NT2/D1 (cell line): Measurements from ENCODE around the gene CCS.
A peak's percentile ranks its signal among the peaks of the same experiment; 100 is the strongest.
"Not testable (repeated sequence)": the region's sequence is repeated elsewhere in the genome, so short reads cannot be mapped to it uniquely, and the experiment has no call there.

Experiments
- DNase-seq: peaks from one replicate; pipeline ENCODE4 v3.0.0-alpha.2; 2011; ENCODE audit warnings: low read depth, low spot score
- H3K27me3 ChIP-seq: 2 replicates; pipeline ENCODE4 v1.6.0; 2011; ENCODE audit warnings: mild to moderate bottlenecking; ENCODE audit not compliant: insufficient read length, insufficient read depth
- H3K36me3 ChIP-seq: 2 replicates; pipeline ENCODE4 v1.6.1; 2011; ENCODE audit warnings: mild to moderate bottlenecking, low read length, mixed read lengths; ENCODE audit not compliant: insufficient read depth, insufficient read length
- H3K4me1 ChIP-seq: 2 replicates; pipeline ENCODE4 v1.5.1; 2011; ENCODE audit not compliant: insufficient read depth, insufficient read length
- H3K4me3 ChIP-seq: 2 replicates; pipeline ENCODE4 v1.5.1; 2011; ENCODE audit warnings: low read depth; ENCODE audit not compliant: insufficient read length
- H3K9ac ChIP-seq: 2 replicates; pipeline ENCODE4 v1.6.0; 2011; ENCODE audit warnings: low read depth; ENCODE audit not compliant: insufficient read length
- H3K9me3 ChIP-seq: 2 replicates; pipeline ENCODE4 v1.5.1; 2011; ENCODE audit warnings: mild to moderate bottlenecking, low read length; ENCODE audit not compliant: insufficient read depth
- SUZ12 ChIP-seq: IDR thresholded peaks from 2 replicates; pipeline ENCODE4 v1.6.1; 2011; ENCODE audit not compliant: insufficient read length, insufficient read depth; ENCODE audit errors: extremely low read depth
- YY1 ChIP-seq: IDR thresholded peaks from 2 replicates; pipeline ENCODE4 v1.6.1; 2011; ENCODE audit not compliant: insufficient read length, insufficient read depth
- ZNF274 ChIP-seq: IDR thresholded peaks from 2 replicates; pipeline ENCODE4 v1.6.1; 2011; ENCODE audit warnings: mild to moderate bottlenecking, low read depth, low read length

CCS gene

GRCh38 chr11:66586136-66586535 lies 6.8 kb upstream of the CCS start:
- no peak for DNase-seq
- H3K27me3 ChIP-seq: no peaks in the 10 kb centered on the region
- no peaks in the 10 kb centered on the region for H3K4me1 ChIP-seq
- no peak overlapping the region for H3K9ac ChIP-seq
- no peaks in the 10 kb centered on the region for H3K36me3 ChIP-seq
- no peak for TF ChIP-seq ZNF274
- no peak for TF ChIP-seq SUZ12
- no peak for TF ChIP-seq YY1
- H3K4me3 ChIP-seq: no peak overlapping the region
- peaks cover 53% of the 10 kb centered on the region for H3K9me3 ChIP-seq

DNA sequence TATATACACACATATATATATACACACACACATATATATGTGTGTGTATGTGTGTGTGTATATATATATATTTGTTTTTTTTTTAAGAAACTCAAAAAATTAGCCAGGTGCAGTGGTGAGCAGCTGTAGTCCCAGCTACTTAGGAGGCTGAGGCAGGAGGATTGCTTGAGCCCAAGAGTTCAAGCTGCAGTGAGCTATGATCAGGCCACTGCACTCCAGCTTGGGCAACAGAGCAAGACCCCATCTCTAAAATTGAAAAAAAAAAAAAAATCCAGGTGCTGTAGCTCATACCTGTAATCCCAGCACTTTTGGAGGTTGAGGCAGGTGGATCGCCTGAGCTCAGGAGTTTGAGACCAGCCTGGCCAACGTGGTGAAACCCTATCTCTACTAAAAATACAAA lies 3.7 kb upstream of the CCS start:
- H3K36me3 ChIP-seq, DNase-seq, H3K9ac ChIP-seq, H3K4me1 ChIP-seq, H3K4me3 ChIP-seq, H3K27me3 ChIP-seq: not testable (repeated sequence)
- H3K9me3 ChIP-seq: peaks cover 56% of the 10 kb centered on the region

GRCh38 chr11:66589996-66590675 lies 2.8 kb upstream of the CCS start:
- Histone ChIP-seq H3K4me3 (no peak overlapping the region), H3K4me1 (peaks cover 8% of the 10 kb centered on the region), H3K9ac (no peak overlapping the region), H3K27me3 (peaks cover 8% of the 10 kb centered on the region), H3K9me3 (peaks cover 50% of the 10 kb centered on the region), H3K36me3 (peaks cover 2% of the 10 kb centered on the region)
- TF ChIP-seq YY1: no peak
- no peak for TF ChIP-seq SUZ12
- no peak for TF ChIP-seq ZNF274
- no peak for DNase-seq

DNA sequence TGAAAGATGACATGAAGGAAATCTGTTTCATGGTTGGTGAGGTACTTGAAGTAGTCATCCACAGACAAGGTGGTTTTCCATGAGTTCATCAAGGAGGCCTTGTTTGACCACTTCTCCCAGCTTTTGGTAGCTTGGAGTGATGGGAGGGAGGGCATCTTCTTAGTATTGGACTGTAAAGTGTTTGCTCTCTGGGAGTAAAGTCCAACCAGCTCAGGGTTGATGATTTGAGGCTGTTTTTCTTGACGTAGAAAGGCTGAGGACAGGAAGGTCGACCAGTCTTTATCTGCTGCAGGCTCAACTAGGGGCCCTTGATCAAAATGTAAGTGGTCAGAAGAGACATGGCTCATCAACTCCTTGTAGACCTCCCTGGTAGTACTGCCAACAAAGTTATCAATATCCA lies 1.8 kb upstream of the CCS start:
- TF ChIP-seq SUZ12 (no peak), ZNF274 (no peak), YY1 (no peak)
- Histone ChIP-seq H3K9ac (no peak overlapping the region), H3K27me3 (peaks cover 8% of the 10 kb centered on the region), H3K36me3 (peaks cover 9% of the 10 kb centered on the region), H3K4me3 (no peak overlapping the region), H3K9me3 (peaks cover 45% of the 10 kb centered on the region), H3K4me1 (peaks cover 8% of the 10 kb centered on the region)
- no peak for DNase-seq

- H3K9me3 ChIP-seq: peaks cover 38% of the 10 kb centered on the region
- no peak for DNase-seq
- H3K36me3 ChIP-seq: peaks cover 16% of the 10 kb centered on the region
- TF ChIP-seq ZNF274 (no peak), YY1 (no peak), SUZ12 (no peak)
- peaks cover 8% of the 10 kb centered on the region for H3K27me3 ChIP-seq
- H3K9ac ChIP-seq: peak overlapping the region; percentile 82
- peaks cover 8% of the 10 kb centered on the region for H3K4me1 ChIP-seq
- peak overlapping the region; percentile 69 for H3K4me3 ChIP-seq
These were observed 284 bp downstream of the CCS start for GRCh38 chr11:66593303-66593635.

DNA sequence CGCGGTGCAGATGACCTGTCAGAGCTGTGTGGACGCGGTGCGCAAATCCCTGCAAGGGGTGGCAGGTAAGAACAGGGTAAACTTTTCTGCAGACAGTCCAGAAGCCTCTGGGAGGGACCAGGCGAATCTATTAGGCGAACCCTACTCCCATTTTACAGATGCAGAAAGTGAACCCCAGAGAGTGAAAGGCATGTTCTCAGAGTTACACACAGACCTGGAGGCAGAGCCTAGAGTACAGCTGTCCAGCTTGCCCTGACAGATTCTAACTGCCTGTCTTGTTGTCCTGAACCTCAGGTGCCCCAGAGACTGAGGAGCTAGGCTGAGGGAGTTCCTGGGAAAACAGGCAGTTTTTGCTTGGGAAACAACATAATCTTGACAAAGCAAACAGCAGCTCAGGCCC lies 665 bp downstream of the CCS start:
- peaks cover 16% of the 10 kb centered on the region for H3K36me3 ChIP-seq
- H3K4me3 ChIP-seq: peak overlapping the region; percentile 69
- no peak for DNase-seq
- H3K9ac ChIP-seq: peak overlapping the region; percentile 82
- H3K9me3 ChIP-seq: peaks cover 38% of the 10 kb centered on the region
- H3K27me3 ChIP-seq: peaks cover 8% of the 10 kb centered on the region
- H3K4me1 ChIP-seq: peaks cover 8% of the 10 kb centered on the region
- TF ChIP-seq SUZ12: no peak
- TF ChIP-seq YY1: no peak
- TF ChIP-seq ZNF274: no peak

- Histone ChIP-seq H3K9ac (no peak overlapping the region), H3K4me3 (no peak overlapping the region), H3K27me3 (peaks cover 8% of the 10 kb centered on the region), H3K4me1 (peaks cover 8% of the 10 kb centered on the region), H3K36me3 (peaks cover 34% of the 10 kb centered on the region), H3K9me3 (peaks cover 30% of the 10 kb centered on the region)
- no peak for DNase-seq
- TF ChIP-seq ZNF274 (no peak), YY1 (no peak), SUZ12 (no peak)
These were observed 2.4 kb downstream of the CCS start for GRCh38 chr11:66595245-66595904.

DNA sequence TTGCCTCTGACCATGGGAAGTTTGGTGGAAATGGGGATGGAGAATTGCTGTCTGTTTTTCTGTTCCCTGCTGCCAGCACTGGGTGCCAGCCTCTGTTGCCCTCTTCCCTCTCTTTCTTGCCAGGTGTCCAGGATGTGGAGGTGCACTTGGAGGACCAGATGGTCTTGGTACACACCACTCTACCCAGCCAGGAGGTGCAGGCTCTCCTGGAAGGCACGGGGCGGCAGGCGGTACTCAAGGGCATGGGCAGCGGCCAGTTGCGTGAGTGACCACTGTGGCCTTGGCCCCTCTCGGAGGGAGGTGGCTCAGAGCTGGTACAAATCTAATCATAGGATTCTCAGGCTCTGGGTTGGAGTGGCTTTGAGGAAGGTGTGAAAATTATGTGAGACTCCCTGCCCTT lies 6.0 kb downstream of the CCS start:
- peaks cover 6% of the 10 kb centered on the region for H3K4me1 ChIP-seq
- H3K4me3 ChIP-seq: no peak overlapping the region
- TF ChIP-seq SUZ12 (no peak), ZNF274 (no peak), YY1 (no peak)
- DNase-seq: no peak
- H3K27me3 ChIP-seq: no peaks in the 10 kb centered on the region
- H3K36me3 ChIP-seq: peaks cover 57% of the 10 kb centered on the region
- H3K9ac ChIP-seq: no peak overlapping the region
- no peaks in the 10 kb centered on the region for H3K9me3 ChIP-seq
